K562 (cell line): ENCODE results near the gene JMJD1C. TPM values are rescaled to one million over a fixed set of nuclear protein-coding genes. Genes with fewer than 3 reads are reported as not detected.

Experiments
- ATAC-seq: fragments of 200-7000 bp; cut with Tn5 transposase; 3 replicates; pipeline ENCODE4 v1.9.1; 2020; ENCODE audit warnings: moderate library complexity
- BruUV-seq: library from RNA; stranded (reverse); fragments of 400-500 nt; replicated peaks from 2 replicates; lab custom pipeline; 2021; lab: Mats Ljungman, UMichigan
- CTCF ChIA-PET: fragments of 300-600 bp; formaldehyde crosslinking; extraction: SDS; loops from one replicate; lab custom pipeline; 2021; ENCODE audit warnings: low intra/inter-chr PET ratio; lab: Yijun Ruan, JAX
- POLR2A ChIA-PET: fragments of 300-600, 350-650 bp; sonication (Branson Sonifier 250); formaldehyde crosslinking; extraction: SDS; loops from one replicate; lab custom pipeline; 2021; ENCODE audit warnings: antibody characterized with exemption, inconsistent platforms; lab: Yijun Ruan, JAX
- DNase-seq, 4 experiments: peaks; one replicate each; pipeline versions ENCODE4 v3.0.0 to v3.0.0-alpha.2; 2011 to 2018; ENCODE audit warnings: low spot score in 3 of 4, mixed read lengths in 3 of 4; ENCODE audit errors: extremely low read depth in 1 of 4
- FAIRE-seq: peaks from 2 replicates; lab custom pipeline; 2011; peaks lifted over from hg19 to GRCh38; lab: Jason Lieb, UNC
- H2AFZ ChIP-seq: 2 replicates; pipeline ENCODE4 v1.6.0; 2011; ENCODE audit warnings: low read depth, low read length, control low read depth, inconsistent platforms
- H3K27ac ChIP-seq: fragments of 200-600 bp; 3 replicates; pipeline ENCODE4 v1.8.0; 2011; ENCODE audit warnings: low read depth, mild to moderate bottlenecking, control low read depth, inconsistent platforms, low read length, moderate library complexity, mixed read lengths; ENCODE audit errors: extremely low read depth
- H3K27me3 ChIP-seq, 2 experiments: fragments of 300-600 bp in 1 of 2; 2 replicates in 1 of 2; 3 replicates in 1 of 2; pipeline versions ENCODE4 v1.6.0 to v1.8.0; 2011; ENCODE audit warnings: inconsistent platforms in 2 of 2, low read length in 2 of 2, mild to moderate bottlenecking in 1 of 2, mixed read lengths in 1 of 2, moderate library complexity in 1 of 2; ENCODE audit not compliant: control insufficient read depth in 2 of 2, insufficient read depth in 2 of 2
- H3K36me3 ChIP-seq: fragments of 300-600 bp; 3 replicates; pipeline ENCODE4 v1.8.0; 2011; ENCODE audit warnings: mild to moderate bottlenecking, low read length, inconsistent platforms; ENCODE audit not compliant: control insufficient read depth, insufficient read depth
- H3K4me1 ChIP-seq, 2 experiments: fragments of 200-600 bp in 1 of 2; replicated peaks in 1 of 2; 2 replicates in 1 of 2; 3 replicates in 1 of 2; pipeline versions ENCODE4 v1.5.1 to v1.8.0; 2011; ENCODE audit warnings: inconsistent platforms in 2 of 2, low read length in 2 of 2, mild to moderate bottlenecking in 1 of 2, mixed read lengths in 1 of 2, moderate library complexity in 1 of 2; ENCODE audit not compliant: control insufficient read depth in 2 of 2, insufficient read depth in 2 of 2
- H3K4me2 ChIP-seq: 2 replicates; pipeline ENCODE4 v1.6.1; 2011; ENCODE audit warnings: low read length, control low read depth, inconsistent platforms, mixed read lengths; ENCODE audit not compliant: insufficient read depth
- H3K4me3 ChIP-seq: fragments of 200-600 bp; sonication (generic), shearing (Covaris generic); 2 replicates; pipeline ENCODE4 v1.5.1; 2016; ENCODE audit warnings: control low read depth, inconsistent platforms
- H3K79me2 ChIP-seq: fragments of 200-600 bp; 3 replicates; pipeline ENCODE4 v1.8.0; 2011; ENCODE audit warnings: low read length, inconsistent platforms; ENCODE audit not compliant: control insufficient read depth, insufficient read depth
- H3K9ac ChIP-seq, 2 experiments: 2 replicates each; pipeline versions ENCODE4 v1.6.0 to v1.6.1; 2011; ENCODE audit warnings: low read depth in 2 of 2, low read length in 2 of 2, control low read depth in 1 of 2, inconsistent platforms in 1 of 2, mild to moderate bottlenecking in 1 of 2, mixed read lengths in 1 of 2; ENCODE audit not compliant: insufficient read depth in 1 of 2
- H3K9me1 ChIP-seq: one replicate; pipeline ENCODE4 v1.6.0; 2011; ENCODE audit warnings: inconsistent platforms, mild to moderate bottlenecking, low read length, moderate library complexity; ENCODE audit not compliant: control insufficient read depth, insufficient read depth
- H3K9me3 ChIP-seq: replicated peaks from 2 replicates; pipeline ENCODE4 v1.5.1; 2011; ENCODE audit warnings: low read depth, low read length, inconsistent platforms; ENCODE audit not compliant: control insufficient read depth, insufficient read depth
- H4K20me1 ChIP-seq: replicated peaks from 2 replicates; pipeline ENCODE4 v1.6.1; 2011; ENCODE audit warnings: low read length, inconsistent platforms, mixed read lengths; ENCODE audit not compliant: control insufficient read depth, insufficient read depth
- CBX1 ChIP-seq: sonication (generic); IDR thresholded peaks from 2 replicates; pipeline ENCODE4 v1.6.1; 2016; ENCODE audit warnings: antibody characterized with exemption, low read depth, mild to moderate bottlenecking
- DDX20 ChIP-seq: fragments of 450-650 bp; IDR thresholded peaks from 2 replicates; pipeline ENCODE4 v1.6.1; 2016; ENCODE audit warnings: missing genetic modification characterization, low read depth, mild to moderate bottlenecking, missing compliant biosample characterization, moderate library complexity
- DMBX1 ChIP-seq: fragments of 250-450 bp; sonication (Bioruptor Pico); IDR thresholded peaks from 2 replicates; pipeline ENCODE4 v1.8.0; 2022; ENCODE audit warnings: inconsistent platforms, mild to moderate bottlenecking, moderate library complexity, borderline replicate concordance
- MYNN ChIP-seq, 2 experiments: sonication (generic); formaldehyde crosslinking in 1 of 2; IDR thresholded peaks; 2 replicates each; pipeline versions ENCODE4 v1.5.0 to v1.6.1; 2016 to 2020; ENCODE audit warnings: antibody characterized with exemption in 1 of 2, missing genetic modification reagents in 1 of 2
- NCOR1 ChIP-seq: fragments of 450-650 bp; IDR thresholded peaks from 2 replicates; pipeline ENCODE4 v1.6.1; 2016; ENCODE audit warnings: mild to moderate bottlenecking, moderate library complexity
- PATZ1 ChIP-seq: fragments of 250-450 bp; sonication (Bioruptor Pico); IDR thresholded peaks from 2 replicates; pipeline ENCODE4 v1.5.0; 2020; ENCODE audit warnings: mild to moderate bottlenecking, borderline replicate concordance
- POLR3A ChIP-seq: IDR thresholded peaks from 2 replicates; pipeline ENCODE4 v1.6.1; 2011; ENCODE audit warnings: borderline replicate concordance, mild to moderate bottlenecking, moderate library complexity; ENCODE audit not compliant: insufficient read length, insufficient read depth; ENCODE audit errors: extremely low read depth
- RBM39 ChIP-seq: fragments of 200-400 bp; formaldehyde crosslinking; optimal IDR thresholded peaks from 2 replicates; pipeline ENCODE3; 2018; ENCODE audit warnings: low read depth, low read length
- ZFP30 ChIP-seq: fragments of 250-450 bp; sonication (Bioruptor Pico); IDR thresholded peaks from 2 replicates; pipeline ENCODE4 v1.8.0; 2022; ENCODE audit warnings: moderate library complexity, mild to moderate bottlenecking, inconsistent platforms, borderline replicate concordance
- ZNF184 ChIP-seq: sonication (generic); formaldehyde crosslinking; IDR thresholded peaks from 2 replicates; pipeline ENCODE4 v1.5.0; 2020; ENCODE audit warnings: missing genetic modification reagents
- WGBS: fragments of 100-300 bp; shearing (Covaris generic); methylation state at CpG from one replicate; pipeline ENCODE4 v1.1.6; 2016; ENCODE audit warnings: low coverage, mixed read lengths; ENCODE audit not compliant: insufficient coverage; ENCODE audit errors: missing lambda C conversion rate; 5-methylcytosine and 5-hydroxymethylcytosine counted together
- in situ Hi-C: fragments of 300-500 bp; cut with MboI; formaldehyde crosslinking; loops from 4 replicates; pipeline ENCODE4 v1.15.0; 2018; ENCODE audit warnings: inconsistent platforms, mixed read lengths
- intact Hi-C: fragments of 100-400 bp; cut with micrococcal nuclease; formaldehyde crosslinking; loops from 2 replicates; pipeline ENCODE4 v1.14.2; 2022
- polyA plus RNA-seq, 8 experiments: library from polyadenylated mRNA; depleted of rRNA in 4 of 8; stranded (reverse) in 5 of 8; unstranded in 3 of 8; fragments of >200 nt; fragmentation: Nextera tagmentation in 2 of 8; fragmentation: Illumina TruSeq in 1 of 8; extraction: Ambion mirVana in 2 of 8; extraction: Trizol in 1 of 8; gene quantifications; 2 replicates each; pipeline versions ENCODE4 v1.2.1 to v1.2.3, GENCODE V29; 2011 to 2014; ENCODE audit warnings: inconsistent platforms in 1 of 8, missing spikeins in 1 of 8
- total RNA-seq, 7 experiments: library from RNA; depleted of rRNA in 6 of 7; stranded (reverse); fragments of >200 nt in 6 of 7; fragmentation: Illumina TruSeq in 2 of 7; extraction: Trizol in 2 of 7; gene quantifications; 2 replicates each; pipeline versions ENCODE4 v1.2.1 to v1.2.3, GENCODE V29; 2011 to 2021; ENCODE audit warnings: low replicate concordance in 1 of 7

JMJD1C gene
- total and polyA plus RNA-seq, 9 of the 15 experiments (the other 6 are each of a cell fraction or from before 2014, with no cell fraction given): 25.3 to 68.0 (median 47.2) TPM

GRCh38 chr10:63494951-63495350, 29.2 kb upstream of the JMJD1C start:
- intact Hi-C loops: no loop called here
- TF ChIP-seq NCOR1 (no peak), DDX20 (no peak), ZNF184 (CRISPR knock-in tag) (no peak), RBM39 (no peak), ZFP30 (CRISPR knock-in tag) (no peak), PATZ1 (no peak), DMBX1 (CRISPR knock-in tag) (no peak), POLR3A (no peak), CBX1 (no peak), MYNN (IDR thresholded peaks at IDR 0.05) (no peak), MYNN (CRISPR knock-in tag; IDR thresholded peaks at IDR 0.05) (no peak)
- ChIA-PET POLR2A (interaction anchor here (1.2 kb wide), 1 partner anchor 10 kb away, joined by 3 read pairs; no protein-coding TSS in a partner anchor), CTCF (no interaction called here)
- Histone ChIP-seq H3K4me1 (peaks cover 0 to 6% of the 10 kb centered on the region in 2 experiments; a peak in 1 of 5 replicates), H4K20me1 (no peaks in the 10 kb centered on the region), H3K27me3 (no peaks in the 10 kb centered on the region), H3K79me2 (peaks cover 49% of the 10 kb centered on the region), H3K4me2 (no peak overlapping the region), H3K36me3 (0 out of 3 replicates have a peak, but pooled peaks cover 10% of the 10 kb centered on the region), H3K9me1 (no peaks in the 10 kb centered on the region), H3K9ac (no peak overlapping the region), H3K9me3 (peaks cover 5% of the 10 kb centered on the region; the same call in 1 of the 2 replicates), H2AFZ (no peak overlapping the region), H3K4me3 (no peak overlapping the region), H3K27ac (no peak overlapping the region)
- DNase-seq (no peak), ATAC-seq (no peak), FAIRE-seq (no peak)
- WGBS: 97% methylated on average over 2 of the region's 2 CpGs
- in situ Hi-C loops: no loop called here
- BruUV-seq: no TSS peak
